Measurements from ENCODE around the gene NEGR1. TPM values are rescaled to one million over a fixed set of nuclear protein-coding genes. Genes with fewer than 3 reads are reported as not detected.

NEGR1 gene
- total and polyA plus RNA-seq, 11 donors = 1.7 to 11.3 (median 6.8) TPM

DNA sequence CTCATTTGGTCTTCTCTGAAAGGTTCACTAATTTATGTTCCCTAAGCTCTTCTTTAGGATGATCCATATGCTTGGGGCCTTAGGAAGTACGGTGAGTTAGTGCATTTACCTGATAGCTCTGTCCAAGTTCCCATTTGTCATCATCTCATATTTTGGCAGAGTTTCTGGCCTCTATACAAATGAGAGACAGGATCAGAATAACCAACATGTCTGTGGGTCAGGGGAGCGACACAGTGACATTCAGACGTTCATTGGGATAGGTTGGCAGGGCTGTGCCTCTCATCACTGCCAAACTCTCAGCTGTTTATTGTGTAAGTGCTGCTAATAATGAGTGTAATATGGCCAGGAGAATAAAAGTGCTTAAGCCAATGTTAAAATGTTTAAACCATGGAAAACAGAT lies 640.4 kb downstream of the NEGR1 start:
- TF ChIP-seq, protein P1, sequence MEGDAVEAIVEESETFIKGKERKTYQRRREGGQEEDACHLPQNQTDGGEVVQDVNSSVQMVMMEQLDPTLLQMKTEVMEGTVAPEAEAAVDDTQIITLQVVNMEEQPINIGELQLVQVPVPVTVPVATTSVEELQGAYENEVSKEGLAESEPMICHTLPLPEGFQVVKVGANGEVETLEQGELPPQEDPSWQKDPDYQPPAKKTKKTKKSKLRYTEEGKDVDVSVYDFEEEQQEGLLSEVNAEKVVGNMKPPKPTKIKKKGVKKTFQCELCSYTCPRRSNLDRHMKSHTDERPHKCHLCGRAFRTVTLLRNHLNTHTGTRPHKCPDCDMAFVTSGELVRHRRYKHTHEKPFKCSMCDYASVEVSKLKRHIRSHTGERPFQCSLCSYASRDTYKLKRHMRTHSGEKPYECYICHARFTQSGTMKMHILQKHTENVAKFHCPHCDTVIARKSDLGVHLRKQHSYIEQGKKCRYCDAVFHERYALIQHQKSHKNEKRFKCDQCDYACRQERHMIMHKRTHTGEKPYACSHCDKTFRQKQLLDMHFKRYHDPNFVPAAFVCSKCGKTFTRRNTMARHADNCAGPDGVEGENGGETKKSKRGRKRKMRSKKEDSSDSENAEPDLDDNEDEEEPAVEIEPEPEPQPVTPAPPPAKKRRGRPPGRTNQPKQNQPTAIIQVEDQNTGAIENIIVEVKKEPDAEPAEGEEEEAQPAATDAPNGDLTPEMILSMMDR (IDR thresholded peaks at IDR 0.05) = no peak
- TF ChIP-seq POLR2A (IDR thresholded peaks at IDR 0.05) = no peak
- peaks cover 0 to 8% (median 0%) of the 10 kb centered on the region in 12 donors for H3K4me1 ChIP-seq
- no peaks in the 10 kb centered on the region for H3K9me3 ChIP-seq
- H3K27ac ChIP-seq = no peak overlapping the region
- H3K4me3 ChIP-seq = no peak overlapping the region
- 42 to 59% (median 48%) methylated on average over 3 of the region's 3 CpGs for WGBS, 4 donors
- intact Hi-C loops (cut with DNase I) = no loop called here
- peak in 3 of 4 donors; percentile 36 to 86 (median 77) for ATAC-seq
- peak in 2 of 5 donors; percentile 33 to 44 for DNase-seq
- H3K36me3 ChIP-seq = no peaks in the 10 kb centered on the region
- H3K27me3 ChIP-seq = no peaks in the 10 kb centered on the region

DNA sequence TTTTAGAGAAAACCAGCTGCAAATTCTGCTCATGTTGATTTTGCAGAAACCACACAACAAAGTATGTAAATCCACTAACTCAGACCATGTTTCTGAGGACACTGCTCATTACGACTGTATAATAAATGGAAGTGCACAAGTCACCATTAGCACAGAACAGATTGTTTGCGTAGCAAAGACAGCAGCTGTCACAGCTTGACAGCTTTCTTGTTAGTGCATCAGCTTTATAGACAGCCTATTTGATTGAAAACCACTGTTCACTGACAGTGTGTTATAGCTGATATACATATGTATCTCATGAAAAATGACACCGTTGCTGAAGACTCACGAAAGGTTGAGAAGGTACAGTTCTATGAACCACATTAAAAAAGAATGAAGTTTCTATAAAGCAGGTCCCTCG lies 641.3 kb downstream of the NEGR1 start:
- Histone ChIP-seq H3K27me3 (no peaks in the 10 kb centered on the region), H3K9me3 (no peaks in the 10 kb centered on the region), H3K4me1 (peaks cover 0 to 8% (median 0%) of the 10 kb centered on the region in 12 donors), H3K4me3 (no peak overlapping the region), H3K36me3 (no peaks in the 10 kb centered on the region), H3K27ac (no peak overlapping the region)
- WGBS, 4 donors = 84 to 90% (median 85%) methylated on average over 5 of the region's 5 CpGs
- DNase-seq (no peak), ATAC-seq (no peak)
- intact Hi-C loops (cut with DNase I) = no loop called here
- no peak for TF ChIP-seq POLR2A (IDR thresholded peaks at IDR 0.05)
- TF ChIP-seq, protein P1 (IDR thresholded peaks at IDR 0.05) = no peak

DNA sequence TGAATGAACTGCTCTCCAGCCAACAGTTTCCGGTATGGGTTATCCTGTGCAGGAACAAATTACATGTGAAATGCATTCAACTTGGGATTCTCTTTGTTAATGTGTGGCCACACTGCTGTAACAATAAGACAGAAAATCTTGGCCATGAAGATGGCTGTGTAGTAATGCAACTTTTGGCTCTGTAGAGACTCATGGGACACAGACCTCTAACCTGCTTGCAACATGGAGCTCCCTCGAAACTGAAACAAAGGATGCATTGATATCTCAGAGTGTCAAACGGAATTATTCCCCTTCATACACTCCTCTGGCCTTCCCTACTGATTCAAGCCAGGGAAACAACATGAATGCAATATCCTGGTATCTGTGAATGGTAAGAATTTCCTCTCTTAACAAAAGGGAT lies 642.2 kb downstream of the NEGR1 start:
- intact Hi-C loops (cut with DNase I) = no loop called here
- H3K27ac ChIP-seq = no peak overlapping the region
- no peak for TF ChIP-seq POLR2A (IDR thresholded peaks at IDR 0.05)
- TF ChIP-seq, protein P1 (IDR thresholded peaks at IDR 0.05) = no peak
- peaks cover 0 to 8% (median 0%) of the 10 kb centered on the region in 12 donors for H3K4me1 ChIP-seq
- peaks cover 0 to 7% (median 0%) of the 10 kb centered on the region in 12 donors for H3K9me3 ChIP-seq
- ATAC-seq = peak in 3 of 4 donors; percentile 28 to 67 (median 61)
- DNase-seq = no peak
- H3K36me3 ChIP-seq = no peaks in the 10 kb centered on the region
- H3K27me3 ChIP-seq = no peaks in the 10 kb centered on the region
- 46 to 63% (median 49%) methylated on average over 3 of the region's 3 CpGs for WGBS, 4 donors
- no peak overlapping the region for H3K4me3 ChIP-seq

DNA sequence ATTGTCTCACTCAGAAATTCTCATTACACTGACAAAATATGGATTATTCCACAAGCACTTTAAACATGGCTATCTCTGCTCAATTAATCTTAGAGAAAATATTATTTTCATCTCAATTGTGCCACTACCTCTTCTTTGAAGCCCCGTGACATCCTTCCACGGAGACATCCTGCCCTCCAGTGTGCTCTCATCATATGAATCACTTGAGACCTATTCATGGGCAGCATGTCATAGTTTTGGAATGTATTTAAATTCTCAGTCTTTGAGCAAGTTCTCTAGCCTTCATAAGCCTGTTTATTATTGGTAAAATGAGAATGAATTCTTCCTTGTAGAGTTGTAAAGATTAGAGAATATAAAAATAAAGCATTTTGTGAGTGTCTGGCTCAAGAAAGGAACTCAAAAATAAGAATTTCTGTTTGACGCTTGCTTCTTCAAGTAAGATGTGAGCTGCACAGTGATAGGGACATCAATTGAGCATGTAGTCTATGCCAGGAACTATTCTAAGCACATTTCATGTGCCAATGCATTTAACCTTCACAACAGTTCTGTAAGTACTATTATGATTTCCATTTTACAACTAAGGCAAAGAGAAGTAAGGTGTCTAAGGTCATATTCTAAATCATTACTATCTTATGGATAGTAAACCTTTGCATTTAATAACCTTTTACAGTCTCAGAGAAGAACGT lies 644.1 kb downstream of the NEGR1 start:
- Histone ChIP-seq H3K9me3 (peaks cover 0 to 11% (median 0%) of the 10 kb centered on the region in 12 donors), H3K27me3 (no peaks in the 10 kb centered on the region), H3K4me3 (no peak overlapping the region), H3K27ac (peak overlapping the region in 4 of 12 donors; percentile 0 to 38 (median 28)), H3K36me3 (no peaks in the 10 kb centered on the region), H3K4me1 (peaks cover 0 to 8% (median 0%) of the 10 kb centered on the region in 12 donors)
- ATAC-seq (peak; percentile 57 to 81 (median 70)), DNase-seq (peak in 1 of 5 donors; percentile 22)
- intact Hi-C loops (cut with DNase I) = no loop called here
- 32 to 45% (median 40%) methylated on average over 4 of the region's 4 CpGs for WGBS, 4 donors
- TF ChIP-seq POLR2A (IDR thresholded peaks at IDR 0.05) = no peak
- TF ChIP-seq, protein P1 (IDR thresholded peaks at IDR 0.05) = no peak

Measured in heart left ventricle (tissue), 16 donors.